Anterior cingulate cortex (tissue), 58 donors: ENCODE data around the gene KCNJ10.

Source experiments
- DNase-seq, 58 donors: peaks; one replicate each; lab custom pipeline; 2025; lab: John Stamatoyannopoulos, UW

The KCNJ10 gene

GRCh38 chr1:159977364-159978106 lies 92.4 kb downstream of the KCNJ10 start:
- no peak for DNase-seq

- no peak for DNase-seq
Measured at GRCh38 chr1:159974350-159974965, 95.5 kb downstream of the KCNJ10 start.

- no peak for DNase-seq
Measured at GRCh38 chr1:159973350-159973940, 96.5 kb downstream of the KCNJ10 start.

DNA sequence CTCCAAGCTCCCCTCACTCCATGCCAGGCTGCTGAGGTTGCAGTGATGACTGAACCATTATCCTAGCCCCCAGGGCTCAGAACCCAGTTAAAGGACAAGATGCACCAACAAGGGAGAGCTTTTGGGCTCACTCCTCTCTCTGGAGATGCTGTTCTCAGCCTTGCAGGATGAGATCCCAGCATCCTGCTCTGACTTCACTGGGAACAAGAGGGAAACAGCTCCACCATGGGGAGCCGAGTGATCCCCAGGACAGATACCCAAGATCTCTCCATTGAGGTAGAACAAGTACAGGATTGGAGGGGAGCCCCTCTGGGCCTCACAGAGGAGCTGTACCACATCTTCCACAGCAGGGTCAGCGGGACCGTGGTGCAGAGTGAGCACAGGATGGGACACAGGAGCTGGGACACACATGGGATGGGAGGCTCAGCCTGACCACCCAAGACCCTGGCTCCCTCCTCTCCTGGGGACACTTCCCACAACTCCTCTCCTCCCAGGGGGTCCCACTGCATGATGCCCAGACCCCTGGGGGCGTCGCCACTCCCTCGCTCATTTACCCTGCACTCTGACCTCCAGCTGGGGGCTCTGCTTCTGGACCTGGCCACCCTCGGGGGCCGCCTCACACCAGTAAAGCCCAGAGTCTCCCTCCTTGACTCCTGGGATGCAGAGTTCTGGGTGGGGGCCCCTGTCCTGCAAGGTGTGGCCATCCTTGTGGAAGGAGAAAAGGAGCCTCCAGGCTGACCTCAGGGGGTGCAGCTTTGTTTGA lies 97.3 kb downstream of the KCNJ10 start:
- no peak for DNase-seq

- DNase-seq: no peak
Measured at GRCh38 chr1:159970932-159971342, 99.0 kb downstream of the KCNJ10 start.

GRCh38 chr1:159968901-159969300 lies 101.1 kb downstream of the KCNJ10 start:
- DNase-seq: no peak

- DNase-seq: no peak
Measured at GRCh38 chr1:159965263-159965662, 104.7 kb downstream of the KCNJ10 start.

DNA sequence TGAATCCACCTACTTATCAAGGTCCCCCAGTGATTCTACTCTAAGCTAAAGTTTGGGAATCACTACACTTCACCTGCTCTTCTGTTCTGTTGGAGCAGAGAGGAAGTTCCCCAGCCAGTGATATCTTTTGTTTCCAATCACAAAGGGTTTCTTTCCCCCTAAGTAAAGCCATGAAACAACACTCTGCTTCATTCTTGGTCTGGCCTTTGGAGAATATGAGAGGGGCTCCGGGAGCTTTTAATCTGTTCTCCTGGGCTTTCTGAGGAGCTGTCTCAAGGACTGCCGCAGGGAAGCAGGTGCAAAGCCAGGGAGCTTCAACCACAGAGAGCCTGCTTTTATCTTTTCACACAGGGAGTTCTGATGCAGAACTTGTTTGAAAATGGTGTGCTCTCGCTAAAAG lies 105.8 kb downstream of the KCNJ10 start:
- no peak for DNase-seq

- DNase-seq: no peak
Measured at GRCh38 chr1:159962176-159962575, 107.8 kb downstream of the KCNJ10 start.

DNA sequence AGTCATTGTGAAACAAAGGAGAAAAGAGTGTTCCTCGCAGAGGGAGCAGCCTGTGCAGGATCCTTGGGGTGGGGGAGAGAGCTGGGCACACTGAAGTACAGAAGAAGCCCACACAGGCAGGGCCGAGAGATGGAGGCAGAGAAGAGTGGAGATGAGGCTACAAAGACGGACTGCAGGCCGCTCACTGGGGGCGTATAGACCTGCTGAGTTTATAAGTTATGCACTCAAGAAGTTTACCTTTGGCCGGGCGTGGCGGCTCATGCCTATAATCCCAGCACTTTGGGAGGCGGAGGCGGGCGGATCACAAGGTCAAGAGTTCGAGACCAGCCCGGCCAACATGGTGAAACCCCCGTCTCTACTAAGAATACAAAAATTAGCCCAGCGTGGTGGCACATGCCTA lies 108.3 kb downstream of the KCNJ10 start:
- DNase-seq: no peak

DNA sequence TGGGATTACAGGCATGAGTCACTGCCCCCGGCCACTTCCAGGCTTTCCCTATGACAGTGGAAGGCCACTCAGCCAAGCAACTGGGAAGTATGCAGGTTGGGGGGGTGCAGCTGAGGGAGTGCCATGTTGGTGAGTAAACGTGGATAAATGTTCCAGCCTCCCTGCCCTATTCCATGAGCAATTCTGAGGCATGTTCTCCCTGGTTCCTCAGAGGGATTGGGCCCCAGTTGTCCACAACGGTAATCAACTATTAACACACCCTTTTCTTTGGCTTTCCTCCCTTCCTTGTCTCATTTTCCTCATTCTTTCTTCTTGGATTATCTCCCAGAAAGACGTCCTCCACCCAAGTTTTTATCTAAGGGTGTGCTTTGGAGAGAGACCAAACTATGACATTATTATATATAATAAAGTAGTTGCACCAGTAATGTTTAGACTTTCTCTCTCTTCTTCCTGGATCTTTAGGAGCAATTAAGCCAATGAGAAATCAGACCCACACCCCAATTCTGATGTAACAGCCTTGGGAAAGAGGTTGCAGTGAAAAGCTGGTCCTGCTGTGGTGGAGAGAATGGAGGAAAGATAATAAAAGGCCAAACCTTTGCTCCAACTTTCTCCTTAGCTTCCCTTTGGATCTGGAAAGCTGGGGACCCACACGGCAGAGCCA lies 109.1 kb downstream of the KCNJ10 start:
- no peak for DNase-seq

DNA sequence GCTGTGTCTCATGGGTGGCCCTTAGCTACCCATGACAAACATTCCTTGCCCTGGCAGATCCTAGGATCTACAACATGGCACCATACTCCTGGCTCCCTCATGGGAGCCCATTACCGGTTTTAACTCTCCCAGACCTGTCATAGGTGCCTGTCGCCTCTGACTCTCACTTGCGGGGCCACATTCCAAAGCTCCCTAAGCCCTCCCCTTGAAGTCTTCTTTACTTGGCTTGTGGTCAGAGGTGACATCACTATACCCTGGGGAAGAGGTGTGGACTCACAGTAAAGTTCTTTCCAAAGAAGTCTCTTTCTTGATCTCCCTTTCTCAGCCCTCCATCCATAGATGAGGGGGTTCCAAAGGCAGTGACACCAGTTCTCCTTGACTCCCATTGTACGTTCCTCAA lies 110.5 kb downstream of the KCNJ10 start:
- DNase-seq: no peak

- no peak for DNase-seq
Measured at GRCh38 chr1:159958719-159959380, 111.1 kb downstream of the KCNJ10 start.

DNA sequence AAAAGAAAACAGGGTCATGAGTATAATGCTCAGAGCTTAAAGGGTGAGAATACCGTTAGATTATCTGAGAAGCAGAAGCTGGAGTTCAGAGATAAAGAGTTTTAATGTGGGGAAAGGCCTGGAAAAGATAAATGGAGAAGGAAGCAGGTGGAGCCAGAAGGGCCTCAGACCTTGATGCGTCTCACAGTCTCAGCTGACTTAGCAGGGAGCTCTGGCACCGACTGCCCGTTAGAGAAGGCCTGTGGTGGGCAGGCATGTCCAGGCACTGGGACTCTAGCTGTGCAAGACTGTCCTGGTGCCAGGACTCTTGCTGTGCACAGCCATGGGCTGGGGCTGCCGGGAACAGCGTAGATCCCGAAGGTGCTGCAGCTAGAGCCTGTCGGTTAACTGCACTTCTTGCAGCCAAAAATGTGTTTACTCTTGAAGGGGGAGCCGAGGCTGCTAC lies 112.1 kb downstream of the KCNJ10 start:
- DNase-seq: no peak

GRCh38 chr1:159955456-159955855 lies 114.5 kb downstream of the KCNJ10 start:
- no peak for DNase-seq

DNA sequence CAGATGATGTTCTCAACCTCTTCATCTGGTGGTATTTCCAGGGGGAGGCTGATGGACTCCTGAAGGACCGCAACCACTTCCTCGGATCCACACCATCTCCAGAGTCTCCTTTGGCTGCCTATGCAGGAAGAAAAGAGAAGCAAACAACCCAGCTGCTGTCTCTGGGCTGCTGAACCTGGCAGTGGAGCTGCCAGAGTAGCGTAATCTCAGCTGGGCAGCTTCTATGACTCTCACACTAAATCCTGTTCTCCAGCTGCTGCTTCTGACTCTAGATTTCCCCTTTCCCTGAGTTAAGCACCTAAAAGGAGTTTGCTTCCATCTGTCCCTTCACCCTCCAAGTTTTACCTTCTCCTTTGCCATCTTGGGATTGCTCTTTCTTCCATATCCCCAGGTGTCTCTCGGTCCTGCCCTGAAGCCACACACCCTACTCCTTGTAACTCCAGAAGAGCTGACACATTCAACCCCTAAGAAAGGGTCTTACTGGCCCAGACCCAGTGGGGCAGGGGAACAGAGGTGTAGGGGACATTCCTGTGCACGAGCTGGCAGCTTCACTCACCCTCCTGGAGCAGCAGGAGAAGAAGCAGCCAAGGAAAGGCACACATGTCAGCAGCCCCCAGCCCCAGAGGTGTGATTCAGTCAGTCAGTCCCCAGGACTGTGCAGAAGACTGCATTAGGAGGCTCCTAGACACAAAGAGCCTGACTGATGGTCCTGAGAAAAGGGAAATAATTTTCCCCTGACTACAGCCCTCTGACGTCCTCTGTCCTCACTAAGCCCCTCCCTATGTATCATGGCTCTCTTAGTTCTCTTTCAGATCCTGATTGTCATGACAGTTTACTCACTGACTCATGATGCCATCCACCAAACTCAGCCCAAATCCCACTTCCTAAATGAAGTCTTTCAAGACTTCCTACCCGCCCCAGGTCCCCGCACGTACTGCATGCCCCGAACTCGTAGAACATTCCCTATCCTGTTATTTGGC lies 116.1 kb downstream of the KCNJ10 start, which contains the start of gene SLAMF9:
Gene SLAMF9, minus strand, starts transcription at position 702 of the 980 bp plus-strand sequence. Its CDS starts 100 bp downstream, at position 602.
- no peak for DNase-seq

DNA sequence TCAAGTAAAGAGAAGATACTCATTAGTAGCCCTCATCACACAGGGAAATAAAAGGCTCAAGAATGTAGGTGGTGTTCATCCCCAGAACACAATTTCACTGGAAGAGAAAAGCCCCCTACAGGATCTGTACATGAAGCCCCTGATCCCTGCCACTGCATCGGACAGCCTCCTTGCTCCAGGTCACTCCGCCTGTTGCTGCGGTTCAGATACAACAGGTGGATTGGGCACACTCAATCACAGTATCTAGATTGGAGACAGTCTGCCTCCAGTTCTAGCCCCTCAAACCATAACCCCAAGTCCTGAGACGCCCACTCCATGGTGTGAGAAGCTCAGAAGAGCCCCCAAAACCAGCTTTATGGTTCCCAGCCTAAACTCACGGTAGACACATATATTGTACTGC lies 117.0 kb downstream of the KCNJ10 start:
- no peak for DNase-seq

- DNase-seq: no peak
Measured at GRCh38 chr1:159951551-159951950, 118.4 kb downstream of the KCNJ10 start.

DNA sequence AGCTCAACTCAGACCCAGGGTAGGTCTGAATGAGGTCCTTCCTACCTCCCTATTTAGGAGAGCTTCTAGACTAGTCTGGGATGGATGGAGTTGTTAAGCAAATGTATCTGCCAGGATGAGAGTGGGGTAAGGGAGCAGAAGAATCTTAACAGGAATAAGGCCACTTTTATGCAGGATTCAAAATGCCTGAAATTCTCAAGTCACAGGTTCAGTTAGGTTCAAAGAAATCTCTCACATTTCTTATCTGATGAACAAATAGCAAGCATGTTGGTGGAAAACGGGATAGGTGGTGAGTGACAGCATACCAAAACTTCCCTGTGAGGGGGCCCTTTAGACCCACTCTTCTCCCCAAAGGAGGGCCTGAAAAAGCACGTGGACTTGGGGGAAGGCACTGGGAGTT lies 118.9 kb downstream of the KCNJ10 start:
- DNase-seq: no peak
